ENCODE measurements around the gene ZNF521. TPM values are rescaled to one million over a fixed set of nuclear protein-coding genes. Genes with fewer than 3 reads are reported as not detected.

ZNF521 gene
- total RNA-seq, 1 donor from 2014 or later, result 66.4 TPM

DNA sequence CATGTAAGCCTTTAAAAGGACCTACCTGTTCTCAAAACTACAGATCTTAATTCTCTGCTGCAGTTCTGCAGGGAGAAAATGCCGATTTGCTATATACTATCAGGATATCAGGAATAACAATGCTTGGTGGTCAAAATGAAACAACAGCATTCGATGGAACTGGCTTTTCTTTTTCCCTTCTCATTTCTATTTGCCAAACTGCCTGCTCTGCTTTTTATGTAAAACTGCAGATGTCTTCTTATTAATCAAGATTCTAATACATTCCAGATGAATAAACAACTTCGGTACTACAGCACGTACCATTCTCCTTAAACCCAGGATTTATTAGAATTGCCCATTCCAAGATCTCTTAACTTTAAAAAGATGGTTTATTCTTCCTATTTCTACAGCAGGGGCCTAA lies 100.9 kb downstream of the ZNF521 start:
- DNase-seq (ENCODE audit: low read depth in 2 of 2), result no peak

DNA sequence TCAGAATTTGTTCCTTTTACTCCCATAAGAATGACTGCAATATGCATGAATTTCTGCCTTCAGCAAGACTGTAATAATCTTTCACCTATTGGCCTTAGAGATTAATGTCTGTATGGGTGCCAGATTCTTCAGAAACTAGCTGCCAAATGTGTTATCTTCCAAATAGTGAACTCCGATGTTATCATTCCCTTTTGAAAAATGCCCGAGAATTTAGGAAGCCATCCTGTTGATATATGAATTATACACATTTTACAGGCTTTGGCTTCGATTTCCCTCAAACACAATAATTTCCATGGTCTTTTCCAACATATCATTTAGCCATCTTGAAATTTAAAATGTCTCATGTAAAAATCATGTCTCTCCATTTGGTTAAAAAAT lies 101.5 kb downstream of the ZNF521 start:
- DNase-seq (ENCODE audit: low read depth in 2 of 2), result no peak

DNA sequence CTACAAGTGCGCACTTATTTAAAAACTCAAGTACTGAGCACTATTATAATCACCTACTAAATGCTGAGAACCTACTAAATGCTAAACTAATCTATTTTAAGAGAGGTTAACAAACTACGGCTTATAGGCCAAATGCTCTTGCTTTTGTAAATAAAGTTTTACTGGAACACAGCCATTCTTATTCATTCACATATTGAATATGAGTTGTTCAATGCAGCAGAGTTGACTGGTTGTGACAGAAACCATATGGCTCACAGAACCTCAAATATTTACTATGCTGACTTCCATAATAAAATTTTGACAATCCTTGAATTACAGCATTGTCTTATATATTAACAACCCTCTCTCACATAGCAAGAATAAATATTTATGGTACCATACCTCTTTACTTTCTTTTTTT lies 103.2 kb downstream of the ZNF521 start:
- no peak for DNase-seq (ENCODE audit: low read depth in 2 of 2)

DNA sequence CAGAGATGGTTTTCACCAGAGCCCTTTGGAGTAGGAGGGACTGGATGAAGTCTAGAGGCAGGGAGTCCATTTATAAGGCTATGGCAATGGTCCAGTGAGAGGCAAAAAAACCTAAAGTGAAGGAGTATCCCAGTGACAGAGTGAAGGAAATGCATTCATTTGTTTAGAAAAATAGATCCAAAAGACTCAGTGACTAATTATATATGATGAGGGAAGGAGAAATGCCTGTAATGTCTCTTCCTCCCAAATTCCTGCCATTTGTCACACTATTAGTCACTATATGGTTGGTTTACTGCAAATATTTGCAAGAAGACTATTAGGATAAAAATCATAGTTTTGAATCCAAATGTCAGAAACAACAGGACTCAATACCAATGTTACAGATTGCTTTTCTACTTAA lies 104.2 kb downstream of the ZNF521 start:
- peak in 1 of 2 donors; percentile 39 for DNase-seq (ENCODE audit: low read depth in 2 of 2)

DNA sequence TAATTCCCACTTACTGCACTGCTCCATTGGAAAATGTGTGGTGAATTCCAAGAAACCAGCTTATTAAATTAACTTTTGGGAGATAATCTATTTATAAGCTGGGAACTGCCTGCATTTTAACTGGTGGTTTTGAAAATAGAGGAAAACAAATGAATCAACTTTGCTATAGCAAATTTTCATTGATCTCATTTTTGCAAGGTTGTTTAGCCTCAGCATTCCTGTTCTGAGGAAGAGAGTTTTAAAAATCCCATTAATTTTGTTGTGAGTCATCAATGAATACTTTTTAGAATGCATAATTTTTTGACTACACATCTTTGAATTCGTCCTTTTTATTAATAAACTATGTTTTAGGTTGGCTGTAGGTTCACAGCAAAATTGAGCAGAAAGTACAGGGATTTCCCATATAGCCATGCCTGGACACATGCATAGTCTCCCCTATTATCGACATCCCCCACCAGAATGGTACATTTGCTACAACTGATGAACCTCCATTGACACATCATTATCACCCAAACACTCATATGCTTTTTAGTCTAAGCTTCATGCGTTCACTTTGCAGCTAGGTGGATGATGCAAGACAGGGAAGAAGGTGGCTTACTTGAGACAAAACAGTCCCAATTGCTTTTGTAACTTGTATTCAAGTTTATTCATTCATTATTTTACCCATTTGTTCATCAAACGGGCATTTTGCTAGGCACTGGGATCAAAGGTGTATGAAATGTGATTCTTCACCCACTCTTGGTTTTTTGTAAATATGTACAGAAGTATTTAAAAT lies 106.9 kb downstream of the ZNF521 start:
- DNase-seq (ENCODE audit: low read depth in 2 of 2), result no peak

DNA sequence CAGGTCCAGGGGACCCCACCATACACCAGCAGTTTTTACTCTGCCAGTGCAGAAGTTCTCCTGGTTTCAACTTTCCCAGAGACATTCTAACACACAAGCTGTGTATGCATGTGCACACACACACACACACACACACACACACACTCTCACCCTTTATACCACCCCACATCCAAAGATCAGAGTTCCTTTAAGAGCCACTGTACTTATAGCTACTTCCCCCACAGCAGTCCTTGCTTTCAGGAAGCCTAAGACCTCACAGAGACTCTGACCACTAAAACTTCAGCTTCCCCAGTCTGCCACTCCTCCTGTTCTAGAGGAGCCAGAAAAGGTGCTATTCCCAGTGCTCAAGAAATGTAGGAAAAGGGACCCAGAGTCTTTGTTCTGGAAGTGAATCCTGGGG lies 107.8 kb downstream of the ZNF521 start:
- no peak for DNase-seq (ENCODE audit: low read depth in 2 of 2)

DNA sequence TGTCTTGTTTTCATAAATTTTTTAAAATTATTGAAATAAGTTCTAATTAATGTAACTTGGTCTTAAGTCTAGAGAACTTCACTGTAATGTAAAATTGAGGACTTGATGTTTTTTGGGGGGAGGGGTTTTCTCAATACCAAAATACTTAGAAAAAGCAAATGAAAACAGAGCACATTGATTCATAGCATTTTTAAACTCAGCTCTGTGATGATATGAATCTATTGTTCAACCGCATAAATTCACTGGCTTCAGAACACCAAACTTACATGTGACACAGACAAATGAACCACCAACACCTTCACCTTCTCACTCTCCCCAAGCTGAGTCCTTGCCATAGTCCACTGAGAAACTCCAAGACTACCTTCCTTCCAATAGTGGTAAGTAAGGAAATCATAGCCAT lies 108.2 kb downstream of the ZNF521 start:
- DNase-seq (ENCODE audit: low read depth in 2 of 2), result no peak

DNA sequence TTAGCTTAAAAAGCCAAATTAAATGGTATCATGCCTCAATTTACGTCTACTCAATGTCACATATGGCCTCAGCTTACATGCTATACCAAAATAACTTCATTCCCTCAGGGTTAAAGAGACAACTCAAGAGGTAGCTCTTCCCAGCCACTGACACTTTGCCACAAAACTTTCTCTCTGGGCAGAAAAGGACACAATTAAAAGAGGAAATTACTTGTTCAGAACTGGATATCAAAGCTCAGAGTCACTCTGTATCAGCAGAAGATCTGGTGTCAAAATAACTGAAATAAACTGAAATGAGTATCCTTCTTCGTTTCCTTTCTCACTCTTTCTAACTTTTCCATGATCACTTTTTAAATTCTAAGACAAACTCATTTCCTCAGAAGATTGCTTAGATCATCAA lies 108.7 kb downstream of the ZNF521 start:
- DNase-seq (ENCODE audit: low read depth in 2 of 2), result no peak

DNA sequence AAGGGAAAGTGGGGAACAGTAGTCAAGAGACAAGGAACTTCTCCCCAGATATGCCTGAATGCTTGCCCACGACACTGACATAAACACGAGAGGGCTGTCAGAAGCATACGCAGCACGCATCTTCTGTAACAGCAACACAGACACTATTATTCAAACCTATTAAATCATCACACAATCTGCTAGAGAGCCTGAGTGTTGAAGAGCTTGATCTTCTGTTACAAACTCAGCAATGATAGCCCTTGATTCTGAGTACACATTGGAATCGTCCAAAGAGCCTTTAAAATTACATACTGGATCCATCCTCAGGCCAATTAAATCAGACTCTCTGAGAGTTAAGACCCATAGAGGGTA lies 111.6 kb downstream of the ZNF521 start:
- DNase-seq (ENCODE audit: low read depth in 2 of 2), result no peak

DNA sequence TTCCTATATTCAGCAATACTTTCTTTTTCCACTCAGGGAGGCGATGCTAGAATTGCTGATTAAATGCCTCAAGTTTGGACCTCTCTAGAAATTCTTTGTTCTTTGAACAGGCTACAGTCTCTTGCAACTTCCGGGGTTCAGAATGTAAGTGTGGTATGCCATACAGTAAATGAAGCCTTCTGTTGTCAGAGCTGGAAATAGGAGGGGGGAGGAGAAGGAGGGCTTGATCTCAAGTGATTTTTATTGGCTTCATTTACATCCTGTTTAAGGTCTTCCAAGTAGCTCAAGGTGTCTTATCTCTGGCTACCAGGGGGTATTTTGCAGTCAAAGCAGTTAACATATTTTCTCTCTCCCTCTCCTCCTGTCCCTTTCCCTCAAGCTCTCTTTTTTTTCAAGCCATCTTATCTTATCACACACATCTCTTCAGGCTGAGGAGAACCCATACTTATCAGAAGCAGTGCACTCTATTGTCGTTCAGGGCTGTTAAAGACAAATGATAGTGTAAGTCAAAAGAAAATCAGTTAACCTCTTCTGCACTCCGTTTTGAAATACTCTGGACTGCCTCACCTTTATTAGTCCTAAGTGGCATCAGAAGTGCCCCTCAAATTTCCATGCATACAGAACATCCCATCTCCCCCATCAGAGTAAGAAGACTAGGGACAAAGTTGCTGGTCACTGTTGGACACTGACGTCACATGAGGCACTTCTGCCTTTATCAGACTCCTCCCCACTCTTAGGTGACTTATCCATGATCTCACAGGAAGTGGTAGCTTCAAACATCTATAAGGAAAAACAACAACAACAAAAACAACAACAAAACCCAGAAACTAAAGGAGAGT lies 112.2 kb downstream of the ZNF521 start:
- peak in 1 of 2 donors; percentile 74 for DNase-seq (ENCODE audit: low read depth in 2 of 2)

DNA sequence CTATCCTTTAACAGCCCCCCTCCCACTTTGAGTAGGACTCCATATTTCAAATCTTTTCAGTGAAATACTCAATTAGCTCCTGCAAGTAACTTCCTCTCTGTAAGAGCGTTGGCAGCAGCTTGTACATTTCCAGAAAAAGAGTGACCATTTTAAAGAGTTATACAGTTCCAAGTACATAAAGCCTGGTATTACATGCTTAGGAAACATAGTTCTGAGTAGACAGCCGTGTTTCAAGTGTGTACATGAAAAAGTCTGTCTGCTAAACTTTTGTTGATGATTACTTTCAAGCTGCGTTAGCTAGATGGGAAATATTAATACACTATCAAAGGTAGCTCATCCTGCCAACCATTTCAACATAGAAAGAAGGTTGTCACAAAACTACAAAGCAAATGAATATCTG lies 112.8 kb downstream of the ZNF521 start:
- DNase-seq (ENCODE audit: low read depth in 2 of 2), result no peak

DNA sequence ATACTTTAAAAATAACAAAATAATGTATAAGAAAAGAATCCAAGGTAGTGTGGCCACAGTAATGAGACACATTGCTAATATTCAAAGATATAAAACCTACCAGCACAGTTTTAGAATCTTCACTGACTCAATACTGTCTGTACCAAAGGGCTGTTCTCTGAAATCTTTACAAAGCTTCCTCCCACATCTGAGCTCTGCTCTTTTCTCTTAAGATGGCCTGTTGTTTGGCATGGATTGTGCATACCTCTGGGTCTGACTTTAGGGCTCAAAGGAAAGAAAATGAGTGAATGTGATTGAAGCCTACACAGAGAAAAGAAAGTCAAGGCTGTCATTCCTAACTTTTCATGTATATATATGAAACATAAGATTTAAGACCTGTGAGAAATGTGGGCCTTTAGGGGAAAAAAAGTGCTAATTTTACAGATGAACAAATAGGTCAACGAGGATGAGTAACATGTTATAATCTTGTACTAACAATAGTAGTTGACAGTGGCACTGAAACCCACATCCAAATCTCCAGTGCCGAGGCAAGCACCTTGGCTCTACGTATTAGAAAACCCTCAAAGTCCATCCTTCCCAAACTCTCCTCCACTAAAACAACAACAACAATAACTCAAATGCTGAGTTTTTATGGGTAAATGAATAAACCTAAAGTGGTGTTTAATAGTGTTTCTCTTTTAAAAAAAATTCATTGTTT lies 114.2 kb downstream of the ZNF521 start:
- DNase-seq (ENCODE audit: low read depth in 2 of 2), result no peak

DNA sequence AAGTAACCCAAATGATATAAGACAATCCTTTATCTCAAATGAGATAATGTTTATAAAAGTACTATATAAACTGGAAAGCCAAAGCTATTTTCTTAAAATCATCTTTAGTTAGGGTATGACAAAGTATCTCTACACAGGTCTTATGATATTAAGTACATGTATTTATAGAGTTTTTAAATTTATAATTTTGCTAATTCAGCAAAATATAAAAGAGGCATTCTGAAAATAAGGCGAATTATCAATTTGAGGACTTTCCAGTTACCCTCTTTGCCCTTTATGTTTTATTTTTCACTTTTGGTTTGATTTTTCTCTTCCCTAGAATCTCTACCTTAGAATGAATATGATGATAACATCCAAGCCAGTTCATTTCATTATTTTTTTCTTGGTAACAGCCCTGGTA lies 115.2 kb downstream of the ZNF521 start:
- DNase-seq (ENCODE audit: low read depth in 2 of 2), result no peak

DNA sequence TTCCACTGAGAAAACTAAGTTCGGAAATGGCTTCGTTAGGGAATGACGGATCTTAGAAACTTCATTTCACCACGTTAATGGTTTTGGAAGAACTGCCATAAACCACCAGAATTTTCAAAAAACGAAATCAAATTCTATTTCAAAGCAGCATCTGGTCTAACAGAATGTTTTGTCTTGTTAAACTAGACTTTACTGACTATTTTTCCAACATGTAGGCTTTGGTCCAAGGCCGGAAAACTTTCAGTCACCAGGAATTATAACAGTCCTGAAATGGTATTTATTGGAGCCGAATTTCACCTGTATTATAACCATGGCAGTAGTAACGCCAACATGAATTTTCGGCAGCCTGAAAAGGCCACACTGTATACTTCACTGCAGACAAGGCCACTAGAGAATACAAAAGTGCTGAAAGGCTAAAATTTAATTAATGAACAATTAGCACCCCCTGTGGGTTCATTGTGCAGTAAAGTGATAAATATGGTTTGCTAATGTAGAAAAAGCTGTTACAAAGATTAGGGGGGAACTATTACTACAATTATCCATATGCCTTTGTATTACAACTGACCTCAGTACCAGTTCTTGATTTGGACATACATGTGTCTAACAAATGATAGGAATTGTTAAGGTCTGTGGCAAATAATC lies 116.4 kb downstream of the ZNF521 start:
- DNase-seq (ENCODE audit: low read depth in 2 of 2), result peak in 1 of 2 donors; percentile 33

DNA sequence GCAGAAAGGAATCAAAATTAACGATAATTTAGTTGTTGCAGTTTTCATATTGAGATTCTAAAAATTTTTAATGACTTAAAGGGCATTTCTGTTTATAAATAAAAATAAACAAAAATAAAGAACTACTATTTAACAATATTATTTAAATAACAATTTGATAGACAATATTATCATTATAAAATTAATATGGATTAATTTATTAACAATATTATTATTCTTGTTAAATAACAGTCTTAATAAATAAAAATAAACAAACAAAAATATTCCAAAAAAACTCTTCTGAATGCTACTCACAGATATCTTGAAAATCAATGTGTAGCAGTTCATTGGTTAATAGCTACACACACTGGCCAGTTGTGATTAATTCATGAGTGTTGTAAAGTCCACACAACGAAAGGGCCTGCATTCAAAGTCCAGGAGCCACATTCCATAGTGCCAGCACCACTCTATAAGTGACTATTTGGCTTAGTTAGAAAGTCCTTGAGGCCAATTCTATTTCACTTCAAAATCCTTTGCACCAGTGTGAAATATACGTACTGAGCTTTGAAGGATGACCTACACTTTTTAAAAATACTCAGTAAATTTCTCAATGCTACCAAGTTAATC lies 117.1 kb downstream of the ZNF521 start:
- DNase-seq (ENCODE audit: low read depth in 2 of 2), result peak in 1 of 2 donors; percentile 50

DNA sequence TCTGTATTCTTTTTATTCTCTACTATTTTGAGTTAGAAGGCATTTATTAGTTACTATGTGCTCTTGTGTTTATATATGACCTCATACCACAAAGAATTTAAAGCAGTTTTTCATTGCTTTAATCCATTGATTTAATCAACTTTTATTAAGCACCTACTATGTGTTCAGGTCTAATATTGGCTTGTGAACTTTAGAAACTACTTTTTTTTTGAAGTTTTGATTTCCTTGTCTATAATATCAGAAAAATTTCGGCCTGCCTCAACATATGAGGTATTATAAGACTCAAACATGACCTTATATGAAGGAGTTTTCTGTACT lies 117.7 kb downstream of the ZNF521 start:
- DNase-seq (ENCODE audit: low read depth in 2 of 2), result no peak

DNA sequence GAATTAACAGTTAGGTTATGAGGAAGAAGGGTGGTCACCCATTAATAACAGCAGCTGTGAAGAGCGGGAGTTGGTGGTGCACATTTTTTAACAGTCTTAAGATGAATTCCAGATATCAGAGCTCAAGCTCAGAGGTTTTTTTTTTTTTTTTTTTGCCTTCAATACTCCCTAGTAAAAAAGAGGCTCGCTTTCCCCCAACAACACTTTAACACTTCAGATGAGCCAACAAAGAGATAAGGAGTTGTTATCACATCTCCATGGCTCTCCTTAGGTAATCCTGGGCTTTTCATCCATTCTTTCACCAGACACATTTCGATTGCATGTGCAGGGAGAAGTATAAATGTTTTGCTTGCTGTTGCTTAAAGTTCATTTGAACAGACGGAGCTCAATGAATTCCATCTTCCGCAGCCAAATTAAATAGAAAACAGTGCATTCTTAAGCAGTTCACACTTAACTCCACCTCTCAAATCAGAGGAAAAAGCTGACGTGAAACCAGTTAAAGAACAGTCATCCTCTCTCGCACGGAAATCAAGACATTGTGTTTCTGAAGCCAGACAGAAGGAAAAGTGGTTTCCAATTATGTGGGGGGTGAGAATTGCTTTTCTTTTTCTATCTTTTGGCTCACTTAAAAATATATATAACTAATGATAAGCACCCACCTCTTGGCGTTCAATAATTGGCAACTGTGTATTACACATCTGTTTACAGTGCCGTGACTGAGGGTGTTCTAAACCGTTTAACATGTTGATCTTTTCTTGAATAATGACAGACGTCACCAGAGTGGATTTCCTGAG lies 118.2 kb downstream of the ZNF521 start:
- peak; percentile 71 to 93 for DNase-seq (ENCODE audit: low read depth in 2 of 2)

DNA sequence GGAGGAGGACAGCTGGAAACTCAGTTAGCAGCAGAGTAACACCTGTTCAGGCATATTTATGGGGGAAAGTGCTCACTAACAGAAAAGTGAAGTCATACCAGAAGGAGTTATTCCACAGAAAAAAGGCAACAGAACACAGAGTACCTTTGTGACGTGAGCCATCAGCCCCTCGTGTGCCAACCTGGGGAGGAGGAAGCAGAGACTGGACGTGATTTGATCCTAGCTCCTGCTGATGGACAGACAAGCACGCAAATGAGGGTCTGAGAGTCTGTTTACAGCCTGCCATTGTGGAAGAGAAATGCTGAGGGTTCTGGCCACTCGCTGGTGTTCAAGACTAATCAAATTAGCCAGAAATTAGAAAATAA lies 120.7 kb downstream of the ZNF521 start:
- peak in 1 of 2 donors; percentile 74 for DNase-seq (ENCODE audit: low read depth in 2 of 2)

DNA sequence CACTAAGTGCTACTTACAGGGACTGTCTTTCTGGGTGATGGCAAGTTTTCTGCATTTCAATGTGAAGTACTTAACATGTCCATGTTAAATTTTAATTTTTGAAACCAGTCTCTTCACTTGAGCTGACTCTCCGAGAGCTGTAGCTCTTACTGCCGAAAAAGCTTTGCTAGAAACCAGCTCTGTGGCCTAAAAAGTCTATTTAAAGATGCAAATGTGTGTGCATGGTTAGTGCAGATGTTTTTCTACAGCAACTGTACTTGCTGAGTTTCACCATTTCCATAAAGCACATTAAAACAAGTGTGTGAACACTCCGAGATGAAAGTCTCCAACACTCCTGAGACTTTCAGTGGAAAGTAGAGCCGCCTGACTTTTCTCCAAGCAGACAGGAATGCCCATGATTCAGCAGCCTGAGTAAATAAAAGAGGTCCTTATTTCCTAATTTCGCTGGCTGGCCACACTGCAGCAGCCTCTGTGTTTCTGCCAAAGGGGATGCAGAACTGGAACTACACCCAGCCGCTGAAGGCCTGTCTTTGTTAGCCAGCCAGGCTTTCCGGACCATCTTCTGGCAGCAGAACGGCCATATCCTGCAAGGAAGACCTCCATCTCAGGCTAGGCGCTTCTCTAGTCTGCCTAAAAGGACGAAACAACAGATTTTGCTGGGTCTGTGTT lies 121.2 kb downstream of the ZNF521 start:
- DNase-seq (ENCODE audit: low read depth in 2 of 2), result peak; percentile 55 to 98

DNA sequence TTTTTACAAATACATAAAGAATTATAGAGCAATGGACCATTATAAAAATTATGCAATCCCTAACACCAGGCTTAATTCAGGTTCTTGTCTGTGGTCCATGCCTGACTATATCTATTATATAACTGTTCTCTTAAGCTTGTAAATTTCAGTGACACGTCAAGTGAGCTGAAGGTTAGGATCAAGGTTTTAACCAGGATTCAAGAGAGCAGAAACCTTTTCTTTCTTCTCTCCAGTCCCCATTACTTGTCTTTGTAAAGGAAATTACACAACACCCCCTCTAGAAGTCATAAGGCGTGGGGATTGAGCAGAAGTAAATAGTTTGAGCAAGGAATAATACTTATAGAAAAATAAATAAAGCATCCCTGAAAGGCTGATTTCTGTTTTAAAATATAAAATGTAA lies 122.0 kb downstream of the ZNF521 start:
- no peak for DNase-seq (ENCODE audit: low read depth in 2 of 2)

Data from dermis microvascular lymphatic vessel endothelial cell (primary cell).